GM21381 (cell line): ENCODE results near the gene TMEM120B.

Experiments
- ATAC-seq: cut with Tn5 transposase; IDR thresholded peaks from one replicate; pipeline ENCODE4 v1.9.1; 2021; ENCODE audit warnings: mild to moderate bottlenecking, moderate library complexity; ENCODE audit not compliant: unreplicated experiment

TMEM120B gene

GRCh38 chr12:121829250-121829918, 116.8 kb downstream of the TMEM120B start:
- ATAC-seq: no peak

- ATAC-seq: no peak
Observed at GRCh38 chr12:121830134-121830533, 117.6 kb downstream of the TMEM120B start.

GRCh38 chr12:121830588-121831265, 118.2 kb downstream of the TMEM120B start:
- ATAC-seq: no peak
